Stimulated activated CD8-positive, alpha-beta memory T cell treated with anti-CD3 and anti-CD28 coated beads, Interleukin-15, amount 100 ng/mL, for 24 hours (primary cell): ENCODE data around the gene VIPR2.

Experiments used
- DNase-seq: peaks from one replicate; pipeline ENCODE4 v3.0.0-alpha.2; 2020; ENCODE audit warnings: low read depth

The VIPR2 gene

DNA sequence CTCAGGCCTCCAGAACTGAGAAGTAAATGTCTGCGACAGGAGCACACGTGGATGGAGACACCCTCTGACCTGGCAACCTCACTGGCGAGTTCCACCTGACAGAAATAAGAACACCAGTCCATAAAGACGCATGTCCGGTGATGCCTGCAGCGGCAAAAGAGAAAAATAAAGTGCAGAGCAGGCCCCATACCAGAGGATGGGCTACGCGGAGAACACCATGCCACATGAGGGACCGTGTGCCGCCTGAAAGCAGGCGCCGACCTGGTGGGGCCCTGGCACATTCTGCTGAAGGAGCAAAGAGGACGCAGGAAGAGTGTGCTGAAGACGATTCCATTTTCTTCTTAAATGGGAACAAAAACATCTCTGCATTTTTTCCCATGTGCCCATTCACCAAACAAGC is 105.0 kb downstream of the VIPR2 start:
- DNase-seq: no peak

DNA sequence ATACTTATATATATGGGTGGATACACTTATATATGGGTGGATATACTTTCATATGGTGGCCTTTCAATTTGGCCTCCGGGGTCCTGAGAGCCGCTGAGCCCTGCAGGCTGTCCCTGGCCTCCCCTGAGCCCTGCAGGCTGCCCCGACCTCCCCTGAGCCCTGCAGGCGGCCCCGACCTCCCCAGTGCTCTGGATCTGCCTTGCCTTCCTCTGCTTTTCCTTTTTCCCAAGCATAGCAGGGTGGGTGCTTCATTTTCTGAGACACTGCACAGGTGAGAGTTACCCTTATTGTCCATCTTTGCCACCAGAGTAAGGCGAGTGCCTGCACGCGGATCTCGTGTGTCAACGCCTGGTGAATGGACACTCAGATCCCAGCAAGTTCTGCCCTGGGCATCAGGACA is 106.6 kb downstream of the VIPR2 start:
- DNase-seq: no peak

DNA sequence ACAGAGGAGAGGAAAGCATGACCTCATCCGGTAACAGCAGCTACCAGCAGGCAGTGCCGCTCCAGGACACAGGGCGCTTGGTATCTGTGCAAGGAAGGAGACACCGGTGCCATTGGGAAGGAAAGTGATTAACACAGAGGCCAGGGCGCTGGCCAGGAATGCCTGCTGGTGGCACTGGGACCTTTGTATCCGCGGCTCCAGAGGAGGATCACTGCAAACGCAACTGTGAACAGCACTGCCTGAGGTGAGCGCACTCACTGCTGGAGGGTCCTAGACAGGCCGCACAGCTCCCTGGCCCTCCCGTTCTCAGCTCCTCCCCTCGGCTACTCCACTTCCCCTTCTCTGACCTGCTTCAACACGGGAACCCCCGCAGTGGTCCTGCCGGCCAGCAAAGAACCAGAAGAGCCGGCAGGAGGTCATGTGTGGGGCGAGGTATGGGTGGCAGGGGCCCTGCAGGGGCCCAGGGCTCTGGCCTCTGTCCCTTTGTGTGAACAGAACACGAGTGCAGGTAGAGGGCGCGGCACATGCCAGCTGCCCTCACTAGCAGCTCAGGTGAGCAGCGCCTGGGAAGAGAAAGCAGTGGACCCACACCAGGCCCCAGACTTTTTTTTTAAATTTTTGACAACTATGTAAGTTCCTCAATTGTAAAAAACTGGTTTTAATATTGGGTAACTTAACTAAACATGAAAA is 107.6 kb downstream of the VIPR2 start:
- DNase-seq: no peak

DNA sequence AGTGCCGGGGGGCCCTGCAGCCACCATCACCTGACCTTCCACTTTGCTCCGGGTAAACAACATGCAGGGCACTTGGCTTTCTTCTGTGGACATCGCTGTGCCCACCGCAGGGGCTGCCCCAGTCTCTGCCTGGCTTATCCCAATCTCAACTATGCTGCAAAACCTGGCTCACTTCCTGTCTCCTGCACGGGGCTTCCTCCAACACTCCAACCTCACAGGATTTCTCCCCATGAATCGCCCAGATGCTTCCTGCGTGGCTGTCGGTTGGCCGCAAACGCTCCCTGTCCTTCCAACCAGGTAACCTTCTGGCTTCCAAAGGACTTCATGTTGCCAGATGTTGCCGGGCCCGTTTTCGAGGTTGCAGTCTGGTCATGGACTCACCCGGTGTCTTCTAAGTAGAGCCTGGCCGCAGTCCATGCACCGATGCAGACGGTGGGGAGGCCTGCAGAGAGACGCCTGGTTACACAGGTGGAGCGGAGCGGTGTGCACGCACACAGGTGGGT is 109.0 kb downstream of the VIPR2 start:
- DNase-seq: no peak

DNA sequence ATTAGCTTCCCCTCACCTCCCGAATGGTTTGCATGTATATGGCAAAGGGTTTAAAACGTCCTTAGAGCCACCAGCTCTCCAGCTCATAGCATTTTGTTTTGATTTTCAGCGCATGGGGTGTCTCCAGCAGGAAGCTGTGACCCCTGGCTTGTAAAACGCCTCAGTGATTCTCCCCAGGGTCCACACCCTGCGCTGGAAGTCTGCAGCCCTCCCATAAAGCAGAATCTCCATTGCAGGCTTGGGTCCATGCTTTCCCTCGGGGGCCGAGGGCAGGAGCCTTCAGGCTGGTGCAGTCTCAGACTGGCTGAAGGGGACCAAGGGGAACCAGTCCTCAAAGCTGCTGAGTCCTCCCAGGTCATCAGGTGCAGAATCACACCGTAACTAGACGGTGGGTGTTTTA is 109.7 kb downstream of the VIPR2 start:
- no peak for DNase-seq

DNA sequence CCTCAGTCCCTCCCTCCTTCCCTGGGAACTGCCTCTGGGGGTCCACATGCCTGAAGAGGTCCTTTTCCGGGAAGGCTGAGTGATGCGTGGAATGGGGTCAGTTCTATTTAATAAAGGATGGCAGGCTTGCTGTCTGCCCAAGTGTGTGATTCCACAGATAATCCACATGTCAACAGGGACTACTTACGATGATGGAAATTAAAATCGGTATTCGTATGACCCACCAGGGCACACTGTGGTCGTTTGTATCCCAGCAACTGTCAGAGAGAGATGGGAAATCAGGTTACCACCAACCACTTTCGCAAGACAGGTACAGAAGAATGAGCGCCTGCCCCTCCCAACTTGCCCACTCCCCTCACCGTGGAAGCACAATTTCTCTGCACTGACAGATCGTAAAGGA is 110.3 kb downstream of the VIPR2 start:
- DNase-seq: no peak

DNA sequence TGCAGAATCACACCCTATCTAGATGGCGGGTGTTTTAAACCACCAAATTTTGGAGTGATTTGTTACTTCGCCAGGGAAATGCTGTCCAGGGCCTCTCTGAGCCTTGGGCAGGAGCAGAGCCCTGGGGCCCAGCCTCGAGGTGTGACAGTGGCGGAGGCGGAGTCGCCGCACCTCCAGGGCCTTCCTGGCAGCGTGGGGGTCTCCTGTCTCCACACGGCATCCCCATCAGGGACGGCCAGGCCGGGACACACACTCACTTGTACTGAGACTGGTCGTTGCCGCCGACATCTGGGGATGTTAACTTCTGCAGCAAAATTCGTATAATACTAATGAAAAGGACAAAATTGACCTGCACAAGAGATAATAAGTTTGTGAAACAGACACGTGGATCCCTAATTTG is 110.7 kb downstream of the VIPR2 start:
- no peak for DNase-seq

DNA sequence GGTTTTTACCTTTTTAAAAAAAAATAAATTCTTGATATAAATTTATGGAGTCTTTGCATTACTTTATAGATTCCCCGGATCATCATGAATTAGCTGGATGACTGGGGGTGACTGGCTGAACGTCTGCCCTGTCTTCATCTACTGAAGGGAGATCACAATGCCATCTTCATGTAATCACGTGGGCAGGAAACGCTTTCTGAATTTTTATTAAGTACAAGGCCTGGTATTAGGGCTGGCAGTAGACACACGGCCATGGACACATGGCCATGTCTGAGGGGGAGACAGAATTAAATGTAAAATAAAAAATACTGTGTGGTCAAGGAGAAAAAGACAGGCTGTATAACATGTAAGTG is 111.2 kb downstream of the VIPR2 start:
- no peak for DNase-seq

DNA sequence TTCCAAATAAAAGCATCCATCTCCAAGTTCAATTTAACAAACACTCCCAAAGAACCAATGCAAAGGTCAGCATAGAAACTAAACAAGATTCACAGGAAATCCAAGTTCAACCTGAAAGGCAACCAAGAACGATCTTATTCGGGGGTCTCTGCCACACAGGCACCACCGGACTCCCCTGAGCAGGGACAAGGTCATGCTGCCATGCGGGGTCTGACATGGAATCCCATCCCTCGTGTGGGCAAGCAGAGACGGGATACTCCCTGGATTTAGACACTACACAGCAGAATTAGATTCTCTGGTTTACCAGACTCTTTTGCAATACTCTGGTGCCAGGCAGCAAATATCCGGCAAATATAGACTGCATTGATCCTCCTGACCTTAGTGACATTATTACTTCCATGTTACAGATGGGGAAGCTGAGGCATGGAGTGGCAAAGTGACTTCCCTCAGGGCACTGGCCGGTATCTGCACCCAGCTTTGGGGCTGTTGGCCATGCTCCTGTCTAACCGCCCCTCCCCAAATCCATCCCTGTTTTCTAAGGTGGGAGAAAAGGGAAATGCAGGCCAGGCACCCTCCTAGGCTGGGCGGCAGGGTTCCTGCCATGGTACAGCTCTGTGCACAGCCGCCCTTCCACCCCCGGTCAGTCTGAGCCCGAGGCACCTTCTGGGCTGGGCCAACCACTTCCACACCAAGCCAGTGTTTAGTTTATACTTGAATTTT is 111.8 kb downstream of the VIPR2 start:
- no peak for DNase-seq

DNA sequence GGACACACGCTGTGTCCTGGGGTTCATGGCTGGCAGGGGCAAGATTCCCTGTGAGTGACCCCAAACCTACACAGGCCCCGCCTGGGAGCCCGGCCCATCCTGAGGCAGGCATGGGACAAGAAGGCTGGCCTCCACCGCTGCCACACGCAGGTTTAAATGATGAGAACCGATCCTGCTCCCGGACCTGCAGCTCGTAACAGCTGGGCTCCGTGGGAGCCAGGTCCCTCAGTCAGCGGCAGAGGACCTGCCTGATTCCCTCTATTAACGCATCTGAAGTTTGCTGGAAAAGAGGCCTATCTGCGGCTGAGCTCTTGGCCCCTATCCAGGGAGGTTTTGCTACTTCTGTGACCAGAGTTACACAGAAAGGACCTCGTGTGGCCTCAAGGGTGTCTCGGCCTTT is 112.3 kb downstream of the VIPR2 start:
- DNase-seq: no peak

DNA sequence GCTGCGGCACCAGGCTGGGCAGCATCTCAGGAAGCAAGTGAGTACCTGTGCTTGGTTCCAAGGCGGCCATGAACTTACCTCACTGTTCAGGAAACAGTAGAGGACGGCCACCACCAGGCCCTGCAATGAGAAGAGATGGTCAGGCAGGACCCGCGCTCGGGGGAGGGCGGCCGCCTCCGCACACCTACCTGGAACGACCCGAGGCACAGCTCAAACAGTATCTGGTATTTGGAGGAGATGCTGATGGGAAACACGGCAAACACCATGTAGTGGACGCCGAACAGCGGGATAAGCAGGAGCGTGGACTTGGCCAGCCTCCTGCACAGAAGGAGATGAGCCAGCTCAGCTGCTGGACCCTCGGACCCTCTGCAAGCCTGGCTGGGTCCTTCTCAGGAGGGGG is 112.9 kb downstream of the VIPR2 start:
- DNase-seq: no peak

DNA sequence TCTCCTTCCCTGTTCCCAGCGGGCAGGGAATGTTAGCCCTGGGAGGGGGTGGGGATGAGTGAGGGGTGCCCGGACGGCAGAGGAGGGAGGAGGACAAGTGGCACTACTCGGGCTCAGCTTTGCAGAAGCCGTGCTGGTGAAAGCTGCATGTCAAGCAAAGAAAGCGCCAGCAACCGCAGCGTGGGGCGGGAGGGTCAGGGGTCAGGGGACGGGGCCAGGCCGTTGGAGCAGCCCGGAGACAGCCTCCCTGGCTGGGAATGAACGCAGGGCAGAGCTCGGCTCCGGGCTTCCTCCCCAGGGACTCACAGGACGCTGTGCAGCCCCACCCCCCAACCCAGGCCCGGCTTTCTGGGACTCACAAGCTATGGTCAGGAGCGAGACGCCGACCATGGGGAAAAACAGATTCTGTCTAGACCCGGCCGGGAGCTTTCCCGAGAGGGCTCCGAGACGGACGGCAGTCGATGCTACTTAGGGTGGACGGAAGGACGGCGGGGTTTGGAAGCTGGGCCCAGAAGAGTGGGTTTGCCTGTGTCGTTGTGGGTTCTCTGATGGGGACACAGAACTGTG is 113.4 kb downstream of the VIPR2 start:
- no peak for DNase-seq

DNA sequence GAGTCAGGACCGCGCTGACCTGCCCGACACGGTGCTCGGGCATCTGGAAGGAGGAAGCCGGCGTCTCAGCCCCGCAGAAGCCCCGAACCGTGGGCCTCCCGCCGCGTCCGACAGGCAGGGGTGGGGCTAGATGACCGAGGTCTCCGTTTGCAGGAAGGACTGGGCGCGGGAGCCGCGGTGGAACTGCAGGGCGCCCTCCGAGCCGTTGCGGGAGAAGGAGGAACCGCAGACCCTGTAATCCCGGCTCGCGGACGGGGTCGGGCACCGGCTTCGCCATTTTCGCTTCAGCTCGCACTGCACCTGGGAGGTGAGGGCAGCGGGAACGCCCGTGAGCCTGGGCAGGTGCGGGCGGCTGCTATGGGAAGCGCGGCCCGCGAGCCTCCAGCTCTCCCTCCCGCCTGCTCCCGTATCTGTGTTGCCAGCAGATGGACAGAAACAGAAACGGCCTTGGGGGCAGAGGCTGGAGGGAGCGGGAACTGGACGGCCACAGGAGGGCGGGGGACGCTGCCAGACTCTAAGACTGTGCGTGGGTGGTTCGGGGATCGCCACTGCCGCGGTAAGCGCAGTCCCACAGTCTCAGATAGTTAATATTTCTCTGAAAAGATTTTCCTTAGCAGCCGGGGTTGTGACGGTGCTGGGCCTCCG is 114.1 kb downstream of the VIPR2 start:
- DNase-seq: no peak

DNA sequence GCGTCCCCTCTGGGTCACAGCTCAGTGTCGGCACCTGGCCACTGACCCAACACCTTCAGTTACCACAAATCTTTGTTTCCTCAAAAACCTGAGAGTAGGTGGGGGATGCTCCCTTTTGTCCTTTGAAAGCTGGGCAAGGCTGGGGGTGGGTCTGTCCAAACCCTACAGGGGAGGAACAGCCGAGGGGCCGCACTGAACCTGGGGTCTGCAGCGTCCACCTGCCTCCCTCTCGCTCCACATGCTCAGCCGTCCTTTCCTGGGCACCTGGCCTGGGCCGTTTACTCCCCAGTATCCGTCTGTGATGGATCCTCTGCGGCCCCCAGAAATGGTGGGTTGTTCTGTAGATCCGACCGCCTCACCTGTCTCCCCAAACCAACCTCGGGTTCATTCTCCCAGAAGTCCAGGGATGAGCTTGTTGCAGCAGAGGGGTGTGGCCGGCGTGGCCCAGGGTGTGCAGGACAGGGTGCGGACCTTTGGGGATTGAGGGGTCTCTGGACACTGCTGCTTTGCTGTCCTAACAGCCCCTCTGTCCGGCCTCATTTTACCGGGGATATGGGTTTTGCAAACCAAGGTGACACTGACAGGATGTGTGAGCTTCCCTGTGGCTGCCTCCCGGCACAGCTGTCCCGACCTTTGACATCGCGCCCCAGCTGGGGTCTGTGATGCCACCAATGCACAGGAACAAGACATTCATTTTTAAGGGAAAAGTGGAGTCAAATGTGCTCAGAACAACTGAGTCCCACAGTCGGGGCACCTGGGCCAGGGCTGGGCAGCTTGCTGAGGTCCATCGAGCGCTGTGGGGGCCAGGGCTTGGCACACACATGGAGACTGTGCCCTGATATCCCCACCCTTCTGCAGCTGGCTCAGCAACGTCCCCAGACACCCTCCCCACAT is 115.9 kb downstream of the VIPR2 start:
- no peak for DNase-seq

DNA sequence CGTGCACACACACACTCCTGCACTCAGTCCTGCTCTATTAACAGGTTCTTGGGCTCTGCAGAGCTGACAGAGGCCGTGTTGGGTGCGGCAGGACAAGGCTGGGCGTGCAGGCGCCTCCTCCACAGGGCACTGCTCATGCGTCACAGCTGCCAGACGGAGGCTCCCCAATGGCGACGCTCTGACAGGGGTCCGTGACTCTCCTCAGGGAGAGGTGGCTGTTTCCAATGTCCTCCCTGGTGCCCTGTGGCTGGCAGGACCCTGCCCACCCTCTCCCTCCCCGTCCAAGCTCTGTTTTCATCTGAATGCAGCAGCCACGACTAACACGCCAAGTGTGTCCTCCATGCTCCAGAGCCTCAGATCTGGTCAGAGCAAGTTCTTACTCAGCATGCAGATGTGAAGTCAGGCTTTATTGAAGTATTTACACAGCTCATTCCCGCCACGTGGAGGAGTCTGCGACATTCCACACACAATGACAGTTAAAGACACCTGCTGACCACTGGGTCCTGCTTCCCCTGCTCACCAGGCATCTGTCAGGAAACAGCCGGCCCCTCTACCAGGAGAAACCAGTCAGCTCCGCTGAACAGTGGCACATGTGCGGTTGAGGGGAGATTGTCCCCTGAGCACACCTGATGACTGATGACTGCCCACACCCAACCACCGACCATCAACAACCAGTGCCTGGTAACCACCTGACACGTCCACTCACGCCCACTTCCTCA is 116.7 kb downstream of the VIPR2 start:
- no peak for DNase-seq

DNA sequence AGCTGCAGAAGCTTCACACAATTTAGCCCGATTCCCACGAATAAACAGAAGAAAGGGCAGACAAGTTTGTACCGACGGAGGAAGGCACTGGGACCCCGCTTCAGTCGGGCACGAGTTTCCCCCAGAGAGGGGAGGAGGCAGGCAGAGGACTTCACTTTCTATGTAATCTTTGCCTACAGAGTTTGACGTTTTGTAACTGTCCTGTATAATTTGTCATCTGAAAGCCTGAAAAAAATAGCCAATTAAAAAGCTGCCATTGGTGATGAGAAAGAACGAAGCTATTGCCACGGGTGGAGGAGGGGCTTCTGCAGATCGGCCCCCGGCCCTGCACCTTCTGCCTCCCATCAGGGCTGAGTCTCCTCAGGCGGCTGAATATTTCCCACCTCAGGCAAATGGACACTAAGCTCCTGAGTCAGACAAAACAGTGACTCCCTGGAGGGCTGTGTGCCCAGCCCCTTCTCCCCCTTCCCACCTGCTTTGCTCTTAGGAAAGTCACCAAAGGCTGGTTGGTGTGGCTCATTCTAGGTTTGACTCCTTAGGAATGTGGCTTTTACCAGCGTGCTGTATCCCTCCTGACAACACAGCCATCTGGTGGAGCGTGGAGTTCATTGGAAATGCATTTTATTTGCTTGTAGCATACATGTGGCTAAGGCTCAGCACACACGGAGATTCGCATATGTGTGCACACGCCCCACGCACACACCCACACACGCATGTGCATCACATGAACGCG is 117.4 kb downstream of the VIPR2 start:
- DNase-seq: no peak

DNA sequence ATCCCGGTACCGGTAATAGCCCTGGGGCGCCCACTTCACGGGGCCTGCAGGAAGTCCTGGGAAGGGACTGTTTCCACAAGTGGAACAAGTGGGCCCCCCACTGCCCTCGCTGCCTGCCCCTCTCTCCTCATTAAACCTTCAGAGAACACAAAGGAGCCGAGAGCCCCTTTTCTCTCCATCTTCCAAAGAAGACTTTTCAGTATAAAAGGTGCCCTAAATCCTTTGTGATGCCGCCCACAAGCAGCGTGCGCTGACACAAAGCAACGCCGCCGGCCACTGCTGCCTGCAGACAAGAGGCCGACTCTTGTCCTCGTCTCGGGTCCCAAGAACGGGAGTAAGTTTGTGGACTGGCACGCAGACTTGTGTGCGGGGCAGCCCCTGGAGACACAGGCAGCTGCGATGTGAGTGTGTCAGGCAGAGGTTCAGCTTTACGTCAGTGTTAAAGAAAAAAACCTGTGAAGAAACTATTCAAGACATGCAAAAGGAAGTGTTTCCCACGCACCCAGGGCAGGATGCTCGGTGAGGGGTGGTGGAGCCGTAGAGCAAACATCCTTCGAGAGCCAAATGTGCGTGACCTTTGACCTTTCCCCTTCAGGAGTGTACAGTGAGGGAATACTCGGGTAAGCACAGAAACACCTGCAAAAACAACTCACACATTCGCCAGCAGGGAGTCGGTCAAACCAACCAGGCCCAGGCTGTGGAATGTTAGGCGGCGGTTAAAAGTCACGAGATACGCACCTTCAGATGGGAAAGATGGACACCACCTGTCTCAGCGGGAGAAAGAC is 118.2 kb downstream of the VIPR2 start:
- DNase-seq: no peak

DNA sequence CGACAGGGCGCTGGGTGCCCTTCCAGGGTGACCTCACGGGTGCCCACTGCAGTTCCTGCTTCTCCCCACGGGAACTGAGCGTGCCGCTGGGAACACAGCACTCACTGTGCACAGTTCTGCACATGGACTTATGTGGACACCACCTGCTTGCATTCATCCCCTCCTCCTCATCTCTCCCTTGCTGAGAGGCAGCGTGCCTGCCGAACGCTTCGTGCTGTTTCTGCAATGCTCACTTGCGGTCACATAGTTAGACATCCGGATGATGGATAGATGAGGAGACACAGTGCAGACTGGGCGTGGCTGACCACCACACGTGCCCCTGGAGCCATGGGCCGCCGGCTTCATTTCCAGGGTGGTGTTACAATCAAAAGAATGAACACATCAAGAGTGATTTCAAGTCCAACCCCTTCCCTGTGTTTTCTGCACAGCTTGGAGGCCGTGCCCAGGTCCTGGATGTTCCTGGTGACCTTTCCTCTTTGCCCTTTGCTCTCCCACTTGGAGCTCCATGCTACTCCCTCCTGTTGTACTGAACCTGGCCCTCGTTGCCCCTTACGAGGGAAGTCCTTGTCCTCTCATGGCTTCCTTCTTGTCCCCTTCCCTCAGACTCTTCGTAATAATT is 119.4 kb downstream of the VIPR2 start:
- no peak for DNase-seq

DNA sequence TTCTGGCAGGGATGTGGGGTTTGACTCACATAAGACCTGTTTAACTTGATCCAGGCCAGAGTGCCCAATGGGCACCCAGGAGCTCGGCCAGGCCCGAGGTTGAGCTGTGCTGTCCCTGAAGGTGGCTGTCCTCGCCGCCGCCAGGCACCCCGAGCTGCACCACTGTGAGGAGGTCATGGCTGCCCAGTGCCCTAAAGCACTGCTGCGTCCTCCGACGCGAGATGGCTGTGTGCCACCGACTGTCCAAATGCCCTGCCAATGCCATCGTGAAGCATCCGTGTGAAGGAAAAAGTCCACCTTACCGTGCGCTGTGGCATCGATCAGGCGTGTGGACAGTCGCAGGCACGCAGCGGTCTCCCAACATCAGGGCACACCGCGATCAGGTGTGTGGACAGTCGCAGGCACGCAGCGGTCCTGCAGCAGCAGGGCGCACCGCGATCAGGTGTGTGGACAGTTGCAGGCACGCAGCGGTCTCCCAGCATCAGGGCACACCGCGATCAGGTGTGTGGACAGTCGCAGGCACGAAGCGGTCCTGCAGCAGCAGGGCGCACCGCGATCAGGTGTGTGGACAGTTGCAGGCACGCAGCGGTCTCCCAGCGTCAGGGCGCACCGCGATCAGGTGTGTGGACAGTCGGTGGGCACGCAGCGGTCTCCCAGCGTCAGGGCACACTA is 120.3 kb downstream of the VIPR2 start:
- DNase-seq: no peak
